Karpas-422 (cell line): ENCODE measurements around the gene PACS2. TPM values are rescaled to one million over a fixed set of nuclear protein-coding genes. Genes with fewer than 3 reads are reported as not detected.

Source experiments
- DNase-seq: peaks from one replicate; pipeline ENCODE4 v3.0.0-alpha.2; 2015
- H2AFZ ChIP-seq: fragments of 200-600 bp; sonication (generic); 2 replicates; pipeline ENCODE4 v1.6.1; 2014; ENCODE audit warnings: antibody characterized with exemption, low read length, mixed read lengths
- H3K27ac ChIP-seq: fragments of 200-600 bp; sonication (generic); 2 replicates; pipeline ENCODE4 v1.5.1; 2014; ENCODE audit warnings: mild to moderate bottlenecking, low read length, moderate library complexity
- H3K27me3 ChIP-seq: fragments of 200-600 bp; sonication (generic); 2 replicates; pipeline ENCODE4 v1.6.1; 2014; ENCODE audit warnings: low read length, mixed read lengths
- H3K36me3 ChIP-seq: fragments of 200-600 bp; sonication (generic); 2 replicates; pipeline ENCODE4 v1.6.1; 2014; ENCODE audit warnings: low read length, mixed read lengths; ENCODE audit not compliant: insufficient read depth
- H3K4me1 ChIP-seq: fragments of 200-600 bp; sonication (generic); 2 replicates; pipeline ENCODE4 v1.6.1; 2014; ENCODE audit warnings: mild to moderate bottlenecking, low read length, mixed read lengths
- H3K4me2 ChIP-seq: fragments of 200-600 bp; sonication (generic); 2 replicates; pipeline ENCODE4 v1.6.1; 2014; ENCODE audit warnings: low read length, low read depth, mild to moderate bottlenecking; ENCODE audit not compliant: poor library complexity, severe bottlenecking
- H3K4me3 ChIP-seq: fragments of 200-600 bp; sonication (generic); 2 replicates; pipeline ENCODE4 v1.5.1; 2014; ENCODE audit warnings: mild to moderate bottlenecking, antibody characterized with exemption, low read length, mixed read lengths
- H3K79me2 ChIP-seq: fragments of 200-600 bp; sonication (generic); 2 replicates; pipeline ENCODE4 v1.6.1; 2014; ENCODE audit warnings: mild to moderate bottlenecking, low read length, mixed read lengths
- H3K9ac ChIP-seq: fragments of 200-600 bp; sonication (generic); 2 replicates; pipeline ENCODE4 v1.6.0; 2014; ENCODE audit warnings: low read length
- H3K9me2 ChIP-seq: fragments of 200-600 bp; sonication (generic), shearing (Covaris generic); replicated peaks from 2 replicates; pipeline ENCODE4 v1.6.0; 2014; ENCODE audit warnings: mild to moderate bottlenecking, low read length, moderate library complexity; ENCODE audit not compliant: insufficient read depth
- H3K9me3 ChIP-seq: fragments of 300-700, 200-600 bp; sonication (generic); 2 replicates; pipeline ENCODE4 v1.6.1; 2014; ENCODE audit warnings: low read length, mixed read lengths
- H4K20me1 ChIP-seq: fragments of 200-600 bp; sonication (generic); 2 replicates; pipeline ENCODE4 v1.6.1; 2014; ENCODE audit warnings: mild to moderate bottlenecking, antibody characterized with exemption, low read length, low read depth; ENCODE audit not compliant: insufficient read depth
- total RNA-seq: library from RNA; depleted of rRNA; stranded (reverse); fragments of >200 nt; shearing (Covaris generic); gene quantifications from 2 replicates; pipeline ENCODE4 v1.2.3, GENCODE V29; 2014; ENCODE audit warnings: low replicate concordance

Gene PACS2
- total RNA-seq, 1 experiment from 2014 or later = 32.4 TPM

GRCh38 chr14:105350450-105351244 lies 36.1 kb downstream of the PACS2 start:
- no peaks in the 10 kb centered on the region for H3K36me3 ChIP-seq
- no peak overlapping the region for H3K4me3 ChIP-seq
- H3K27ac ChIP-seq = no peak overlapping the region
- peaks cover 49% of the 10 kb centered on the region; the same call in 1 of the 2 replicates for H4K20me1 ChIP-seq
- no peak for DNase-seq
- no peaks in the 10 kb centered on the region for H3K27me3 ChIP-seq
- H2AFZ ChIP-seq = no peak overlapping the region
- no peaks in the 10 kb centered on the region for H3K9me3 ChIP-seq
- H3K4me1 ChIP-seq = peaks cover 5% of the 10 kb centered on the region
- no peaks in the 10 kb centered on the region for H3K79me2 ChIP-seq
- H3K9me2 ChIP-seq = no peaks in the 10 kb centered on the region
- no peak overlapping the region for H3K9ac ChIP-seq
- H3K4me2 ChIP-seq = no peak overlapping the region

- no peaks in the 10 kb centered on the region for H3K79me2 ChIP-seq
- H3K9me3 ChIP-seq = no peaks in the 10 kb centered on the region
- H3K9ac ChIP-seq = no peak overlapping the region
- DNase-seq = no peak
- no peaks in the 10 kb centered on the region for H3K36me3 ChIP-seq
- peaks cover 5% of the 10 kb centered on the region for H3K4me1 ChIP-seq
- H2AFZ ChIP-seq = no peak overlapping the region
- peaks cover 54% of the 10 kb centered on the region; the same call in 1 of the 2 replicates for H4K20me1 ChIP-seq
- H3K4me2 ChIP-seq = no peak overlapping the region
- no peak overlapping the region for H3K4me3 ChIP-seq
- H3K9me2 ChIP-seq = no peaks in the 10 kb centered on the region
- no peaks in the 10 kb centered on the region for H3K27me3 ChIP-seq
- H3K27ac ChIP-seq = no peak overlapping the region
Observed at GRCh38 chr14:105351410-105351809, 36.9 kb downstream of the PACS2 start.

GRCh38 chr14:105351920-105352851 lies 37.6 kb downstream of the PACS2 start:
- Histone ChIP-seq H3K27ac (peak overlapping the region; percentile 82), H3K9me2 (no peaks in the 10 kb centered on the region), H3K9me3 (no peaks in the 10 kb centered on the region), H2AFZ (no peak overlapping the region), H3K9ac (no peak overlapping the region), H3K79me2 (no peaks in the 10 kb centered on the region), H3K27me3 (no peaks in the 10 kb centered on the region), H4K20me1 (peaks cover 55% of the 10 kb centered on the region; the same call in 1 of the 2 replicates), H3K36me3 (no peaks in the 10 kb centered on the region), H3K4me1 (peaks cover 5% of the 10 kb centered on the region), H3K4me3 (no peak overlapping the region), H3K4me2 (no peak overlapping the region)
- peak; percentile 97 for DNase-seq

- Histone ChIP-seq H4K20me1 (peaks cover 49% of the 10 kb centered on the region; the same call in 1 of the 2 replicates), H3K79me2 (no peaks in the 10 kb centered on the region), H3K27me3 (no peaks in the 10 kb centered on the region), H3K9me2 (no peaks in the 10 kb centered on the region), H2AFZ (no peak overlapping the region), H3K9ac (no peak overlapping the region), H3K4me1 (peaks cover 5% of the 10 kb centered on the region), H3K4me3 (no peak overlapping the region), H3K9me3 (no peaks in the 10 kb centered on the region), H3K4me2 (no peak overlapping the region), H3K27ac (peak overlapping the region; percentile 82), H3K36me3 (no peaks in the 10 kb centered on the region)
- no peak for DNase-seq
Observed at GRCh38 chr14:105353136-105353535, 38.6 kb downstream of the PACS2 start.

DNA sequence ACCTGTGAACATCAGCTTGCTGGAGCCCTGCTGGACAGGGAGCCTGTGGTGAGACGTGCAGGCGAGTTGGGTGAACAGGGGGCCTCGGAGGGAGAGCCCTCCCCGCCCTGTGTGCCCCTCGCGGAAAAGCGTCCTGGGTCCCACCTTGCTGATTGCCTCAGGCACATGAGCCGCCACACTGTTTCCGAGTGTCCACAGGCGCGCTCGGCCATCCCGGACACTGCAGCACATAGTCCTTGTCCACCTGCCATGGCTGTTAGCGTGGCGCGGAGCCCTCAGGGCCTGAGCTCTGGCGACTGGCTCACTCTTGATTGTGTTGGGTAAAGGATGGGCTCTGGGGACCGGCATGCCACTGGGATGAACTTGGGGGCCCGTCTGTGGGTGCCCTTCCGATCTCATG lies 40.0 kb downstream of the PACS2 start:
- no peak for DNase-seq
- Histone ChIP-seq H4K20me1 (peaks cover 41% of the 10 kb centered on the region; the same call in 1 of the 2 replicates), H3K27me3 (no peaks in the 10 kb centered on the region), H2AFZ (no peak overlapping the region), H3K79me2 (no peaks in the 10 kb centered on the region), H3K9me3 (no peaks in the 10 kb centered on the region), H3K4me3 (no peak overlapping the region), H3K9ac (no peak overlapping the region), H3K27ac (no peak overlapping the region), H3K36me3 (no peaks in the 10 kb centered on the region), H3K4me1 (peaks cover 5% of the 10 kb centered on the region), H3K9me2 (no peaks in the 10 kb centered on the region), H3K4me2 (no peak overlapping the region)

DNA sequence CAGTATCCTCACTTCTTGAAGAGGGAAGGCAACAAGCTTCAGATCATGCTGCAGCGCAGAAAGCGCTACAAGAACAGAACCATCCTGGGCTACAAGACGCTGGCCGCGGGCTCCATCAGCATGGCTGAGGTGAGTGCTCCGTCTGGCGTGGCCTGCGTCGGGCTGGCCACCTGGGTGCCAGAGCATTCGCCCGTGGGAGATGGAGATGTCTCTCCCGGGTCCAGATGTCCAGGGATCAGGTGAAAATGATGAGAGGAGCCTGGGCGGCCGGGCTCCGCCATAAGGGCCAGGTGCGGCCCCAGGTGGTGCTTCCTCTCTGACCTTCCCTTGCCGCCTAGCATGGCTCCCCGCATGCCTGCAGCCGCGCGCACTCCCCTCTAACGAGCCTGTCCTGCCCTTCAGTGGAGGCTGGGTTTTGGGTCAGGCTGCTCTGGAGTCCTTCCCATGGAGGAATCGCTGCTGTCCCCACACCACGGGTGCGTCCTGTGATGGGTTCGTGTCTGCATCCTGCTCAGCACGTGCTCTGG lies 40.6 kb downstream of the PACS2 start:
- H3K27me3 ChIP-seq = no peaks in the 10 kb centered on the region
- no peak overlapping the region for H3K4me3 ChIP-seq
- no peak overlapping the region for H3K27ac ChIP-seq
- no peak overlapping the region for H3K4me2 ChIP-seq
- H3K4me1 ChIP-seq = peaks cover 5% of the 10 kb centered on the region
- H2AFZ ChIP-seq = no peak overlapping the region
- no peak for DNase-seq
- H3K36me3 ChIP-seq = no peaks in the 10 kb centered on the region
- H4K20me1 ChIP-seq = peaks cover 39% of the 10 kb centered on the region; the same call in 1 of the 2 replicates
- H3K9me3 ChIP-seq = no peaks in the 10 kb centered on the region
- no peak overlapping the region for H3K9ac ChIP-seq
- no peaks in the 10 kb centered on the region for H3K79me2 ChIP-seq
- H3K9me2 ChIP-seq = no peaks in the 10 kb centered on the region

- peaks cover 40% of the 10 kb centered on the region; the same call in 1 of the 2 replicates for H4K20me1 ChIP-seq
- H3K9me3 ChIP-seq = no peaks in the 10 kb centered on the region
- no peaks in the 10 kb centered on the region for H3K9me2 ChIP-seq
- H3K4me3 ChIP-seq = no peak overlapping the region
- no peaks in the 10 kb centered on the region for H3K27me3 ChIP-seq
- no peak for DNase-seq
- peaks cover 5% of the 10 kb centered on the region for H3K4me1 ChIP-seq
- no peaks in the 10 kb centered on the region for H3K36me3 ChIP-seq
- H2AFZ ChIP-seq = no peak overlapping the region
- H3K79me2 ChIP-seq = no peaks in the 10 kb centered on the region
- no peak overlapping the region for H3K27ac ChIP-seq
- H3K9ac ChIP-seq = no peak overlapping the region
- H3K4me2 ChIP-seq = no peak overlapping the region
Observed at GRCh38 chr14:105355850-105356604, 41.5 kb downstream of the PACS2 start.
